ENCODE results near the gene HMBS.

DNA sequence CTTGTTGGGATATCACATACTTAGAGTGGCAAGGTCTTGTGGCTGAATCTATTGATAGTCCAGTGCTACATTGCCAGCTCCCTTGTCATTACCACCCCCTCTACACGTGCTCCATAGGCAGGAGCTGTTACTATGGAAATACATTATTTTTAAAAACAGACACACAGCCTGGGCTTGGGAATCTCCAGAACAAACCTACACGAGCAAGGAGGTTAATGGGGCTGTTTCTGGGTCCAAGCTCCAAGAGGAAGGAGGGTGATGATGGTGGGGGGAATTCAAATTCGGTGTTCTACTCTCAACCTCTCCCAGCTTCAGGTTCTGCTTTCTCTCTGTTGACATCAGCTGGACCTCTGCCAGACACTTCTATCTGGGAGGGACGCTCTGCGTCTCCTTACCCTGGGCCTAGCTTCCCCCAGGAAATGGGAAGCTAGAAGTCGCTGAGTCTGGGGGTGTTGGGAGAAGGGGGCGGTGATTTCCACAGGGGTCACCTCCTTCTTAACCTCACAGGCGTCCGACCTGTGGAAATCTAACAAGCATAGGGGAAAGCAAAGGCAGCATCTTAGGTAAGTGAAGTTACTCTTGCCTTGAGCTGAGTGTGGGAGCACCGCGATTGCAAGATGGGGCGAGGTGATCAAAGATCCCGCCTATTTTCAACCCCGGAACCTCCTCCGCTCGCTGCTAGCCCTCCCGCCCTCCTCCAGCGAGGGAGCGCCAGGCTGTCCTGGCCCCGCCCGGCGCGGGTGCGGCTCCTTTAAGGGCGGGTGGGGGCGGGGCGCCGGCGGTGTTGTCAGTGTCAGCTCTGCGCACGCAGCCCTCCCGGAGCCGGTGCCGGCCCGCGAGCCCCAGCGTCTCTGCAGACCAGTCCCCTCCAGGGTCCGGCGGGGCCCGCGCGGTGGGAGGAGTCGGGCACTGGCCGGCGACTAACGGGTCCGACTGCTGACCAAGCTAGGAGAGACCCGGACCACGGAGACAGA is 22.2 kb downstream of the HMBS start, which contains the start of gene C2CD2L:
- TF ChIP-seq YY1 (tag by site-specific recombination; IDR thresholded peaks at IDR 0.05), result no peak
- TF ChIP-seq CTCF (tag by site-specific recombination; IDR thresholded peaks at IDR 0.05), result no peak

All from HEK293 (cell line).